WTC11 (cell line): Measurements from ENCODE around the gene CCNH. TPM values are rescaled to one million over a fixed set of nuclear protein-coding genes. Genes with fewer than 3 reads are reported as not detected.

Source experiments
- ATAC-seq: fragments of 200-7000 bp; cut with Tn5 transposase; 2 replicates; pipeline ENCODE4 v1.10.0; 2021; ENCODE audit warnings: mild to moderate bottlenecking, moderate library complexity
- CTCF ChIA-PET: fragments of 300-600 bp; sonication (Branson Sonifier 250); formaldehyde crosslinking; loops from one replicate; lab custom pipeline; 2021; ENCODE audit warnings: antibody characterized with exemption; lab: Charles Lee
- POLR2A ChIA-PET: fragments of 350-600 bp; sonication (Branson Sonifier 250); formaldehyde crosslinking; loops from one replicate; lab custom pipeline; 2021; ENCODE audit warnings: antibody characterized with exemption; lab: Charles Lee
- DNase-seq: peaks from one replicate; pipeline ENCODE4 v3.0.0; 2021; ENCODE audit warnings: low spot score
- H3K27ac Mint-ChIP-seq: 2 replicates; pipeline ENCODE4 v1.8.0; 2021; ENCODE audit warnings: mixed read lengths
- H3K27me3 Mint-ChIP-seq: 2 replicates; pipeline ENCODE4 v1.8.0; 2021; ENCODE audit warnings: low read depth, mild to moderate bottlenecking, moderate library complexity, mixed read lengths
- H3K36me3 Mint-ChIP-seq: 2 replicates; pipeline ENCODE4 v1.8.0; 2021; ENCODE audit warnings: mixed read lengths
- H3K4me1 Mint-ChIP-seq: 2 replicates; pipeline ENCODE4 v1.8.0; 2022; ENCODE audit warnings: mixed read lengths
- H3K4me3 Mint-ChIP-seq: 2 replicates; pipeline ENCODE4 v1.8.0; 2021; ENCODE audit warnings: mild to moderate bottlenecking, moderate library complexity, mixed read lengths
- H3K9me3 Mint-ChIP-seq: 2 replicates; pipeline ENCODE4 v1.8.0; 2021; ENCODE audit warnings: mixed read lengths
- ATF6 ChIP-seq: sonication (generic); formaldehyde crosslinking; IDR thresholded peaks from 2 replicates; pipeline ENCODE4 v1.8.1; 2023; ENCODE audit warnings: mild to moderate bottlenecking, missing genetic modification reagents
- CTCF ChIP-seq: fragments of 200-600 bp; IDR thresholded peaks from 2 replicates; pipeline ENCODE4 v1.8.0; 2022; ENCODE audit warnings: antibody characterized with exemption
- ETV6 ChIP-seq: sonication (generic); formaldehyde crosslinking; IDR thresholded peaks from 2 replicates; pipeline ENCODE4 v1.8.1; 2022; ENCODE audit warnings: mild to moderate bottlenecking, missing genetic modification reagents
- GABPB1 ChIP-seq: sonication (generic); formaldehyde crosslinking; IDR thresholded peaks from 2 replicates; pipeline ENCODE4 v1.8.1; 2023; ENCODE audit warnings: mild to moderate bottlenecking, missing genetic modification reagents
- MYBL2 ChIP-seq: sonication (generic); formaldehyde crosslinking; IDR thresholded peaks from 2 replicates; pipeline ENCODE4 v1.8.1; 2023; ENCODE audit warnings: mild to moderate bottlenecking, moderate library complexity, missing genetic modification reagents
- NR2C2 ChIP-seq: sonication (generic); formaldehyde crosslinking; IDR thresholded peaks from 2 replicates; pipeline ENCODE4 v1.8.0; 2022; ENCODE audit warnings: mild to moderate bottlenecking, missing genetic modification reagents
- ZBTB43 ChIP-seq: sonication (generic); formaldehyde crosslinking; IDR thresholded peaks from 2 replicates; pipeline ENCODE4 v1.8.1; 2023; ENCODE audit warnings: mild to moderate bottlenecking, missing genetic modification reagents
- ZNF263 ChIP-seq: sonication (generic); formaldehyde crosslinking; IDR thresholded peaks from 2 replicates; pipeline ENCODE4 v1.8.1; 2022; ENCODE audit warnings: low read depth, mild to moderate bottlenecking, moderate library complexity, missing genetic modification reagents
- ZNF423 ChIP-seq: fragments of 250-450 bp; sonication (Bioruptor Pico); IDR thresholded peaks from 2 replicates; pipeline ENCODE4 v2.1.2; 2022; ENCODE audit warnings: mild to moderate bottlenecking, moderate library complexity
- total RNA-seq: library from RNA; stranded (reverse); gene quantifications from 3 replicates; pipeline ENCODE4 v1.2.3, GENCODE V29; 2021
- TF ChIP-seq, protein P1 (sequence below): sonication (generic); formaldehyde crosslinking; IDR thresholded peaks from 2 replicates; pipeline ENCODE4 v1.8.1; 2022; ENCODE audit warnings: low read depth, missing genetic modification reagents, borderline replicate concordance
- TF ChIP-seq, protein P2 (sequence below): sonication (generic); formaldehyde crosslinking; IDR thresholded peaks from 2 replicates; pipeline ENCODE4 v1.8.0; 2022; ENCODE audit warnings: mild to moderate bottlenecking, missing genetic modification reagents
- TF ChIP-seq, protein P3 (sequence below): sonication (generic); formaldehyde crosslinking; conservative IDR thresholded peaks from 2 replicates; pipeline ENCODE4 v1.8.1; 2023; ENCODE audit warnings: mild to moderate bottlenecking, low read depth, missing genetic modification reagents, moderate library complexity
- TF ChIP-seq, protein P4 (sequence below): sonication (generic); formaldehyde crosslinking; IDR thresholded peaks from 2 replicates; pipeline ENCODE4 v1.8.0; 2023; ENCODE audit warnings: missing genetic modification reagents, mild to moderate bottlenecking, borderline replicate concordance

CCNH gene
- total RNA-seq, 1 experiment from 2014 or later: 35.3 TPM

GRCh38 chr5:87430863-87431457 is 18.2 kb upstream of the CCNH start:
- Mint-ChIP-seq H3K27ac (no peak overlapping the region), H3K27me3 (no peaks in the 10 kb centered on the region), H3K9me3 (0 out of 2 replicates have a peak, but pooled peaks cover 4% of the 10 kb centered on the region), H3K36me3 (no peaks in the 10 kb centered on the region), H3K4me1 (no peaks in the 10 kb centered on the region), H3K4me3 (no peak overlapping the region)
- no peak for TF ChIP-seq GABPB1 (CRISPR knock-in tag)
- ChIA-PET CTCF (no interaction called here), POLR2A (no interaction called here)
- DNase-seq (no peak), ATAC-seq (no peak)

GRCh38 chr5:87423755-87424154 is 11.0 kb upstream of the CCNH start:
- Mint-ChIP-seq H3K27me3 (no peaks in the 10 kb centered on the region), H3K9me3 (0 out of 2 replicates have a peak, but pooled peaks cover 4% of the 10 kb centered on the region)
- no peak for TF ChIP-seq NR2C2
- TF ChIP-seq ATF6: no peak
- TF ChIP-seq, protein P1, sequence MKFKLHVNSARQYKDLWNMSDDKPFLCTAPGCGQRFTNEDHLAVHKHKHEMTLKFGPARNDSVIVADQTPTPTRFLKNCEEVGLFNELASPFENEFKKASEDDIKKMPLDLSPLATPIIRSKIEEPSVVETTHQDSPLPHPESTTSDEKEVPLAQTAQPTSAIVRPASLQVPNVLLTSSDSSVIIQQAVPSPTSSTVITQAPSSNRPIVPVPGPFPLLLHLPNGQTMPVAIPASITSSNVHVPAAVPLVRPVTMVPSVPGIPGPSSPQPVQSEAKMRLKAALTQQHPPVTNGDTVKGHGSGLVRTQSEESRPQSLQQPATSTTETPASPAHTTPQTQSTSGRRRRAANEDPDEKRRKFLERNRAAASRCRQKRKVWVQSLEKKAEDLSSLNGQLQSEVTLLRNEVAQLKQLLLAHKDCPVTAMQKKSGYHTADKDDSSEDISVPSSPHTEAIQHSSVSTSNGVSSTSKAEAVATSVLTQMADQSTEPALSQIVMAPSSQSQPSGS: no peak
- TF ChIP-seq MYBL2 (CRISPR knock-in tag): no peak
- no peak for TF ChIP-seq ETV6 (CRISPR knock-in tag)
- no peak for TF ChIP-seq ZBTB43 (CRISPR knock-in tag)

DNA sequence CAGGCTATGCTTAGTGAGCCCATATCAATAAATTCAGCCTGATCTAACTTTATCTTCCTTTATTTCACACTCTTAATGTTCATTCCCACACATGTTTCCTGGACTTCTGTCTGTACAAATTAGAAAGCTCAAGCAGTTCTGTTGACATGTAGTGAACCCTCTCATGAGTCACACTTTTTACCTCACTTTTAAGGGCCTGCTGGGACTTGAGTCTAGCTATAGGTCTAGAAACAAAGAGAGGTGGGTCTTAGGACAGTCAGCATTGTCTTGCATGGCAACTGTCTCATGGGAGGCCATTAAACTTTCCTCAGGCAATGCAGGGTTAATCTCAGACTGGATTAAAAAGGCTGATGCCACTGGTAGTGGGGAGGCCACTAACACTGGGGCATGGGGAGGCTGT is 8.6 kb upstream of the CCNH start:
- ATAC-seq (no peak; the same call in 1 of the 2 replicates), DNase-seq (no peak)
- Mint-ChIP-seq H3K4me3 (no peak overlapping the region), H3K27me3 (no peaks in the 10 kb centered on the region), H3K4me1 (no peaks in the 10 kb centered on the region), H3K9me3 (no peaks in the 10 kb centered on the region), H3K36me3 (no peaks in the 10 kb centered on the region), H3K27ac (no peak overlapping the region)
- CTCF ChIA-PET: no interaction called here
- POLR2A ChIA-PET: no interaction called here
- no peak for TF ChIP-seq CTCF
- TF ChIP-seq, protein P2, sequence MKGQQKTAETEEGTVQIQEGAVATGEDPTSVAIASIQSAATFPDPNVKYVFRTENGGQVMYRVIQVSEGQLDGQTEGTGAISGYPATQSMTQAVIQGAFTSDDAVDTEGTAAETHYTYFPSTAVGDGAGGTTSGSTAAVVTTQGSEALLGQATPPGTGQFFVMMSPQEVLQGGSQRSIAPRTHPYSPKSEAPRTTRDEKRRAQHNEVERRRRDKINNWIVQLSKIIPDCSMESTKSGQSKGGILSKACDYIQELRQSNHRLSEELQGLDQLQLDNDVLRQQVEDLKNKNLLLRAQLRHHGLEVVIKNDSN (CRISPR knock-in tag): no peak
- TF ChIP-seq ZNF423: no peak
- TF ChIP-seq, protein P3, sequence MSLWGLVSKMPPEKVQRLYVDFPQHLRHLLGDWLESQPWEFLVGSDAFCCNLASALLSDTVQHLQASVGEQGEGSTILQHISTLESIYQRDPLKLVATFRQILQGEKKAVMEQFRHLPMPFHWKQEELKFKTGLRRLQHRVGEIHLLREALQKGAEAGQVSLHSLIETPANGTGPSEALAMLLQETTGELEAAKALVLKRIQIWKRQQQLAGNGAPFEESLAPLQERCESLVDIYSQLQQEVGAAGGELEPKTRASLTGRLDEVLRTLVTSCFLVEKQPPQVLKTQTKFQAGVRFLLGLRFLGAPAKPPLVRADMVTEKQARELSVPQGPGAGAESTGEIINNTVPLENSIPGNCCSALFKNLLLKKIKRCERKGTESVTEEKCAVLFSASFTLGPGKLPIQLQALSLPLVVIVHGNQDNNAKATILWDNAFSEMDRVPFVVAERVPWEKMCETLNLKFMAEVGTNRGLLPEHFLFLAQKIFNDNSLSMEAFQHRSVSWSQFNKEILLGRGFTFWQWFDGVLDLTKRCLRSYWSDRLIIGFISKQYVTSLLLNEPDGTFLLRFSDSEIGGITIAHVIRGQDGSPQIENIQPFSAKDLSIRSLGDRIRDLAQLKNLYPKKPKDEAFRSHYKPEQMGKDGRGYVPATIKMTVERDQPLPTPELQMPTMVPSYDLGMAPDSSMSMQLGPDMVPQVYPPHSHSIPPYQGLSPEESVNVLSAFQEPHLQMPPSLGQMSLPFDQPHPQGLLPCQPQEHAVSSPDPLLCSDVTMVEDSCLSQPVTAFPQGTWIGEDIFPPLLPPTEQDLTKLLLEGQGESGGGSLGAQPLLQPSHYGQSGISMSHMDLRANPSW (CRISPR knock-in tag): no peak
- no peak for TF ChIP-seq ZNF263 (CRISPR knock-in tag)
- TF ChIP-seq, protein P4, sequence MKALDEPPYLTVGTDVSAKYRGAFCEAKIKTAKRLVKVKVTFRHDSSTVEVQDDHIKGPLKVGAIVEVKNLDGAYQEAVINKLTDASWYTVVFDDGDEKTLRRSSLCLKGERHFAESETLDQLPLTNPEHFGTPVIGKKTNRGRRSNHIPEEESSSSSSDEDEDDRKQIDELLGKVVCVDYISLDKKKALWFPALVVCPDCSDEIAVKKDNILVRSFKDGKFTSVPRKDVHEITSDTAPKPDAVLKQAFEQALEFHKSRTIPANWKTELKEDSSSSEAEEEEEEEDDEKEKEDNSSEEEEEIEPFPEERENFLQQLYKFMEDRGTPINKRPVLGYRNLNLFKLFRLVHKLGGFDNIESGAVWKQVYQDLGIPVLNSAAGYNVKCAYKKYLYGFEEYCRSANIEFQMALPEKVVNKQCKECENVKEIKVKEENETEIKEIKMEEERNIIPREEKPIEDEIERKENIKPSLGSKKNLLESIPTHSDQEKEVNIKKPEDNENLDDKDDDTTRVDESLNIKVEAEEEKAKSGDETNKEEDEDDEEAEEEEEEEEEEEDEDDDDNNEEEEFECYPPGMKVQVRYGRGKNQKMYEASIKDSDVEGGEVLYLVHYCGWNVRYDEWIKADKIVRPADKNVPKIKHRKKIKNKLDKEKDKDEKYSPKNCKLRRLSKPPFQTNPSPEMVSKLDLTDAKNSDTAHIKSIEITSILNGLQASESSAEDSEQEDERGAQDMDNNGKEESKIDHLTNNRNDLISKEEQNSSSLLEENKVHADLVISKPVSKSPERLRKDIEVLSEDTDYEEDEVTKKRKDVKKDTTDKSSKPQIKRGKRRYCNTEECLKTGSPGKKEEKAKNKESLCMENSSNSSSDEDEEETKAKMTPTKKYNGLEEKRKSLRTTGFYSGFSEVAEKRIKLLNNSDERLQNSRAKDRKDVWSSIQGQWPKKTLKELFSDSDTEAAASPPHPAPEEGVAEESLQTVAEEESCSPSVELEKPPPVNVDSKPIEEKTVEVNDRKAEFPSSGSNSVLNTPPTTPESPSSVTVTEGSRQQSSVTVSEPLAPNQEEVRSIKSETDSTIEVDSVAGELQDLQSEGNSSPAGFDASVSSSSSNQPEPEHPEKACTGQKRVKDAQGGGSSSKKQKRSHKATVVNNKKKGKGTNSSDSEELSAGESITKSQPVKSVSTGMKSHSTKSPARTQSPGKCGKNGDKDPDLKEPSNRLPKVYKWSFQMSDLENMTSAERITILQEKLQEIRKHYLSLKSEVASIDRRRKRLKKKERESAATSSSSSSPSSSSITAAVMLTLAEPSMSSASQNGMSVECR (CRISPR knock-in tag): no peak

More at GRCh38 chr5:87423755-87424154, 11.0 kb upstream of the CCNH start:
- POLR2A ChIA-PET: no interaction called here
- Mint-ChIP-seq H3K27ac (no peak overlapping the region), H3K36me3 (no peaks in the 10 kb centered on the region), H3K4me3 (no peak overlapping the region), H3K4me1 (no peaks in the 10 kb centered on the region)
- CTCF ChIA-PET: no interaction called here
- ATAC-seq (no peak), DNase-seq (no peak)
